Lower leg skin (tissue), 3 donors: ENCODE measurements around the gene PIP5K1B.

Experiments
- CTCF ChIP-seq, 3 donors: fragments of 450-650 bp; IDR thresholded peaks; one replicate each; pipeline ENCODE4 v1.5.1; 2016; ENCODE audit warnings: antibody characterized with exemption in 3 of 3, mild to moderate bottlenecking in 3 of 3, moderate library complexity in 2 of 3
- POLR2A ChIP-seq, 2 donors: fragments of 450-650 bp; IDR thresholded peaks; one replicate each; pipeline ENCODE4 v1.6.1; 2016 to 2017; ENCODE audit warnings: antibody characterized with exemption in 2 of 2, mild to moderate bottlenecking in 1 of 2, moderate library complexity in 1 of 2

DNA sequence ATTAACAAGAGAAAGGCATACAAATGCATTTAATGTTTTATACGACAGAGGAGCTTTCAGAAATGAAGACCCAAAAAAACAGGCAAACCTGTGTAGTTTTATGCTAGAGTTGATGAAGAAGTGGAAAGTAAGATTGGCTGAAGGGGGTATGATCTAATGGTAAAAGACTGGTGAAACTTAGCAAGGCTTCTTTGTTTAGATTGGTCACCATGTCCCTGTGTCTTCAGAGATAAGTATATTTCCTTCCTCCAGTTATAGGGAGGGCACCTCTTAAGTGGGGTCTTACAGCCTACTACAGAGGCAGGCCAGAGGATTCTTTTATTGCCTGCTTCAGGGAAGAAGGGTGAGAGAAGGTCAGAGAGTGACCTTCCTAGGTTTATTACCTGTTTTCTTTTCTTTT lies 252.4 kb downstream of the PIP5K1B start:
- TF ChIP-seq CTCF (IDR thresholded peaks at IDR 0.05), result no peak
- TF ChIP-seq POLR2A (IDR thresholded peaks at IDR 0.05), result no peak
